ENCODE data around the gene C12orf76.

C12orf76 gene

GRCh38 chr12:109995361-109995685, 53.0 kb downstream of the C12orf76 start:
- no peak for TF ChIP-seq CTCF (IDR thresholded peaks at IDR 0.05; ENCODE audit: control insufficient read depth, insufficient read depth, low read depth, low read length, missing control alignments)
- DNase-seq (ENCODE audit: low read depth) = no peak
- peak overlapping the region; percentile 66 for H3K4me3 ChIP-seq (ENCODE audit: control insufficient read depth, low read depth, low read length)

GRCh38 chr12:109994401-109995175, 53.7 kb downstream of the C12orf76 start:
- no peak for TF ChIP-seq CTCF (IDR thresholded peaks at IDR 0.05; ENCODE audit: control insufficient read depth, insufficient read depth, low read depth, low read length, missing control alignments)
- H3K4me3 ChIP-seq (ENCODE audit: control insufficient read depth, low read depth, low read length) = peak overlapping the region; percentile 66
- DNase-seq (ENCODE audit: low read depth) = no peak

GRCh38 chr12:109993091-109993490, 55.2 kb downstream of the C12orf76 start:
- TF ChIP-seq CTCF (IDR thresholded peaks at IDR 0.05; ENCODE audit: control insufficient read depth, insufficient read depth, low read depth, low read length, missing control alignments) = no peak
- H3K4me3 ChIP-seq (ENCODE audit: control insufficient read depth, low read depth, low read length) = no peak overlapping the region
- no peak for DNase-seq (ENCODE audit: low read depth)

GRCh38 chr12:109991586-109991985, 56.7 kb downstream of the C12orf76 start:
- no peak overlapping the region for H3K4me3 ChIP-seq (ENCODE audit: control insufficient read depth, low read depth, low read length)
- no peak for TF ChIP-seq CTCF (IDR thresholded peaks at IDR 0.05; ENCODE audit: control insufficient read depth, insufficient read depth, low read depth, low read length, missing control alignments)
- no peak for DNase-seq (ENCODE audit: low read depth)
